ENCODE measurements around the gene ARHGEF16.

ARHGEF16 gene

GRCh38 chr1:3423245-3423829 lies 31.1 kb upstream of the ARHGEF16 start:
- DNase-seq = no peak

- DNase-seq = no peak
These were observed 30.4 kb upstream of the ARHGEF16 start for GRCh38 chr1:3423896-3424611.

DNA sequence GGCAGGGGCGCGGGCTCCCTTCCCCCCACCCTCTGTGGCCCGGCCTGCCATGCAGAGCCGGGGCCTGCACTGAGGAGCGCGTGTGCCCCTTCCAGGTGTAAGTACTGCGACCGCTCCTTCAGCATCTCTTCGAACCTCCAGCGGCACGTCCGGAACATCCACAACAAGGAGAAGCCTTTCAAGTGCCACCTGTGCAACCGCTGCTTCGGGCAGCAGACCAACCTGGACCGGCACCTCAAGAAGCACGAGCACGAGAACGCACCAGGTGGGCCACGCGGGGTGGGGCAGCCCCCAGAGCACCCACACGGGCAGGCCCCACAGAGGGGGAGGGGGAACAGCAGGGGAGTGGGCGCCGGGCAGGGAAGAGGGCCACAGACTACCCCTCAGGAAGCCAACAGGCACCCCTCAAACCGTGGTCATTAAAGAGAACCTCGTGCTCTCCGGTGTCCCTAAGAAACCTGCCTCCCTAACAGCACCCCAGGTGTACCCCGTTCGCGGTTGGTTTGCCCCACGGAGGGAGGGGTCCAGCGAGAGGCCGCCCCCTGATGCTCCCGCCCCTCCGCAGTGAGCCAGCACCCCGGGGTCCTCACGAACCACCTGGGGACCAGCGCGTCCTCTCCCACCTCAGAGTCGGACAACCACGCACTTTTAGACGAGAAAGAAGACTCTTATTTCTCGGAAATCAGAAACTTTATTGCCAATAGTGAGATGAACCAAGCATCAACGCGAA lies 28.8 kb upstream of the ARHGEF16 start:
- no peak for DNase-seq

DNA sequence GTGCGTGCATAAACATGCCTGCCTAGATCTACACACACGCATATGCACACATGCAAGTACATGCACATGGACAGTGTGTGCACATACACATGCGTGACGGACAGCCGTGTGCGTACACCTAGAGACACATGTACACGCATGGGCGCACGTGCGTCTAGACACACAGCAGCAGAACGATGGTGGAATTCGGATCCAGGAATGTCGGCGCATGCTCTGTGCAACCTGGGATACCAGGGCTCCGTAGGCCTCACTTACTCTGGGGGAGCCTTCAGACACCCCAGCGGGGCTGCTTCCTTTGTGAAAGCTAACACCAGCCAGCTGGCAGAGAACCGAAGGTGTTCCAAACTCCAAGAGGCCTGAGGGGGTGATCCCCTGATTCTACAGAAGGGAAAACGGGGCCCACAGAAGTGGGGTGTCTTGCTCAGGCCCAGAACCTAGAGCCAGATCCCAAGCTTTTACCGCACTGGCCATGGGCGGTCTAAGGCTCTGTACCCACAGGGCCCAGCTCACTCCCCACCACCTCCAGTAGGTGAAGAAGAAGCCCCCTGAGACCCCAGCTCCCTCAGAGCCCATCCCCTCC lies 27.4 kb upstream of the ARHGEF16 start:
- no peak for DNase-seq

GRCh38 chr1:3427711-3428704 lies 26.5 kb upstream of the ARHGEF16 start:
- no peak for DNase-seq

DNA sequence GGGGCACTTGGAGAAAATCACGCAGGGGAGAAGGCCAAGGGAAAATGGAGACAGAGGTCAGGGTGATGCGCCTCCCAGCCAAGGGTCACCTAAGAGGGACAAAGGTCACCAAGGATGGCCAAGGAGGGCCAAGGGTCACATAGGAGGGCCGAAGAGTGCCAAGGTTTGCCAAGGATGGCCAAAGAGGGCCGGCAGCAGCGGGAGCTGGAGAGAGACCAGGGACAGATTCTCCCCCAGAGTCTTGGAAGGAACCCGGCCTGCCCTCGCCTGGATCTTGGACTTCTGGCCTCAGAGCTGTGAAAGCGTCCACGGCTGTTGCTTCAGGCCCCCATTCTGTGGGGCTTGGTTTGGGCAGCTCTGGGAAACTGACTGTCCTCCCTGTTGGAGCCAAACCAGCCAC lies 25.6 kb upstream of the ARHGEF16 start:
- DNase-seq = no peak

DNA sequence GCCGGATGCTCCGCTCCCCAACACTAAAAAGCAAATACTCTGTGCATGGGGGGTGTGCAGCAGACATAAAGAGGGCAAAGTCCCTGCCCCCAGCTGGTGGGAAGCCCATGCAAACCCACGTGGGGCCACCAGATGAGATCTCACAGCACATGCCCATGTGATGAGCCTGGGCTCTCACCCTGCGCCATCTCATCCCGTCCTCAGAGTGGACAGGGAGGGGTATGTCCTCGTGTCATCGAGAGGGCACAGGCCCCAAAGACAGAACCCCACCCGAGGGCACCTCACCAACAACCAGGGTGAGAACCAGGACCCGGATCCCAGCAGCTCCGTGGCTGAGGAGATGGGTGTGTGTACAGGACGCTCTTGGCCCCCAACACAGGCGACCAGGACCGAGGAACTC lies 25.1 kb upstream of the ARHGEF16 start:
- DNase-seq = no peak

DNA sequence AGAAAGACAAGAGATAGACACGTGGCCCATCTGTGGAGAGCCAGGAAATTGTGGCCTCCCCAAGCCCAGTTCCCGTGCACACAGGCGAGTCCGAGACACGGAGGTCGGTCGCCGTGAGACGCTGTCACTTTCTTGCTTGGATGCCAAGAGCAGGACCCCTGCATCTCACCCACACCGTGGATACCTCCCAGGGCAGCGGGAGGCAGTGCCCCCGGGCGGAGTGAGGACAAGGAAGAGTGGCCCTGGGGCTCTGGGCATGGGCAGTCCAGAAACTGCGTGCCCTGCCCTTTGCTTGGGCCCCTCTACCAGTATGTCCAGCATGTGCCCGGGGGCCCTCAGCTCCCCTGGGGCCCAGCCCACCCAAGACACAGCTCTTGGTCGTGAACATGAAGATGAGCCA lies 24.7 kb upstream of the ARHGEF16 start:
- DNase-seq = no peak

- no peak for DNase-seq
These were observed 24.1 kb upstream of the ARHGEF16 start for GRCh38 chr1:3430406-3430805.

GRCh38 chr1:3430820-3431219 lies 23.6 kb upstream of the ARHGEF16 start:
- DNase-seq = no peak

DNA sequence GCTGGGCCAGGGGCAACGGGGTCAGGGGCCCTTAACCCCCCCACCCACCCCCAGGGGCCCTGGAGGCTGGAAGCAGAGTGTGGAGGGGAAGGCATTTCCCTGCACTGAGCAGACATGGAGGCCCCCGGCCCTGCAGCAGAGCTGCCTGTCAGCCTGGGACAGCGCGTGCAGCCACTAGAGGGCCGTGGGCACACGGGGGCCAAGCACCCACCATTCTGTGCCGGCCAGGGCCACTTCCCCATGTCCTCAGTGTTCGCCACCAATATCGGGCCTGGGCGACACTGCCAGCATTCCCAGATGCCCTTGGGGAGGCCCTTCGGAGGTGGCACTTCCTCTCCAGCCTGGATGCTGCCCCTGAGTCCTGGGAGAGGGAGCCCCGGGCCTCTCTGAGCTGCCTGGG lies 23.2 kb upstream of the ARHGEF16 start:
- no peak for DNase-seq

DNA sequence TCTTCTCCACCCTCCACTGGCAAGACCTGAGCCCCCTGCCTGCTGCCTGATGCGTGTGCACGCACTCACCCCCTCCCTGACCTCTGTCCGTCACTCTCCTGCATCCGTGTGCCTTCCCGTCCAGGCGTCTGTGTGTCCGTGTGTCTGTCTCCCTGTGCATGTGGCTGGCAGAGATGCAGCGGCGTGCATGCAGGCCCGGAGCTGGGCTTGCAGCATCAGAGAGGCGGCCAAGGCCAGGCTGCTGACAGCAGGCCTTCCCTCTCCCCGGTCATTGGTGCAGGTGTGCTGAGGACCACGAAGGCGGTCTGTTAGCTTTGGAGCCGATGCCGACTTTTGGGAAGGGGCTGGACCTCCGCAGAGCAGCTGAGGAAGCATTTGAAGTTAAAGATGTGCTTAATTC lies 22.8 kb upstream of the ARHGEF16 start:
- no peak for DNase-seq

DNA sequence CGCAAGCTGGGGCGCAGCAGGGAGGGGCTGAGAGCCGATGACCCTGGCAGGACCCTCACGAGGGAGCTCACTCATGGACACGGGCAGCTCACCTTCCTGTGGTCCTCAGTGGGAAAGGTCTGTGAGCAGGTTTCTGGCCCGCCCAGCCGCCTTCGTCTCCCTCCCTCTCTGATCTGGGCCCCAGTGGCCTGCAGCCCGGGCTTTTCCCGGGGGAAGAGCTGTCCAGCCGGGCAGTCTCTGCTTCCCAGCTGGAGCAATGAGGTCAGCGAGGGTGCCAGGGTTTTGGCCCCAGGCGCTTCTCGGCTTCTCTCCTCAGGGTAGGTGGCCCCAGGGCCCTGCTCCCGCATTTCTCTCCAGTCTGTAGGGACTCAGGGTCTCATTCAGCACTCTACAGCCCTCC lies 22.2 kb upstream of the ARHGEF16 start:
- no peak for DNase-seq

DNA sequence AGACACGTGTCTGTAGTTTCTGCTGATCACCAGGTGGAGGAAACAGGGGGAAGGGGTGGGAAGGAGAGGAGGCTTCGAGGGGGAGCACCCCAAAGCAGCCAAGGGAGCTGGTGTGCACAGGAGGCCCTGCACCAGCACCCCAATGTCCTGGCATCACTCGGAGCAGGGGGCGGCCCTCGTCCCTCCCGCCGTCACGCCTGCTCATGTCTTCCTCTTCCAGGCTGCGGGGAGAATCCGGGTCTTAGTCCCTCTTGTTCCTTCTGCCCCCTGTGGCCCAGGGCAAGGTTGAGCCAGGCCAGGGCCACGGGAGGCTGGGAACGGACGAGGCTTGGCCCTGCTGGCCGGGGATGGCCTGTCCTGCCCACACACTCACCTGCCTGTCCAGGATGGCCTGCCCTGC lies 21.4 kb upstream of the ARHGEF16 start:
- DNase-seq = no peak

DNA sequence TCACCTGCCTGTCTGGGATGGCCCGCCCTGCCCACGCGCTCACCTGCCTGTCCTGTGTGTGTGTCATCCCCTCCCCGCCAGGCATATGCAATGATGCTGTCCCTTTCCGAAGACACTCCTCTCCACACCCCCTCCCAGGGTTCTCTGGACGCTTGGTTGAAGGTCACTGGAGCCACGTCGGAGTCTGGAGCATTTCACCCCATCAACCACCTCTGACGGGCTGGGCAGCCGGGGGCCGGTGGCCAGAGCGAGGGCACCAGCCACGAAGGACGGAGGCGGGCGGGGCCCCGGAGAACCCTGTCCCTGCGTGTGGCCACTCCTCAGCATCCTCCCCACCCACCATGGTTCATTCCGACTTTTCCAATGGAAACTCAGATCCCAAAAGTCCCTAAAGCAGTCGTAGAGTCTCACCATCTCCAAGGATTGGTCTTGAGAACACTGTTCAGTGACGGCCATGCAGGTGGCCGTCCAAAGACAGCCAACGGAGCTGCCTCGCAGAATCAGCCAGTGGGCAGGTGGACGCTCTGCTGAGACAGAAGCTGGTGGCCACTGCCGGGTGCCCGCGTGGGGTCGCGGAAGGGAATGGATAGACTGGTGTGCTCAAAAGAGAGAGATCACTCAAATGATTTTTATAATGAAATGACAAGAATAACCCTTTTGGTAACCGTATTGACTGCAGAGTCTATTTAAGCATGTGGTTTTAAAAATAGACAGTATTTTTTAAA lies 20.7 kb upstream of the ARHGEF16 start:
- DNase-seq = no peak

- no peak for DNase-seq
These were observed 19.9 kb upstream of the ARHGEF16 start for GRCh38 chr1:3434406-3435110.

DNA sequence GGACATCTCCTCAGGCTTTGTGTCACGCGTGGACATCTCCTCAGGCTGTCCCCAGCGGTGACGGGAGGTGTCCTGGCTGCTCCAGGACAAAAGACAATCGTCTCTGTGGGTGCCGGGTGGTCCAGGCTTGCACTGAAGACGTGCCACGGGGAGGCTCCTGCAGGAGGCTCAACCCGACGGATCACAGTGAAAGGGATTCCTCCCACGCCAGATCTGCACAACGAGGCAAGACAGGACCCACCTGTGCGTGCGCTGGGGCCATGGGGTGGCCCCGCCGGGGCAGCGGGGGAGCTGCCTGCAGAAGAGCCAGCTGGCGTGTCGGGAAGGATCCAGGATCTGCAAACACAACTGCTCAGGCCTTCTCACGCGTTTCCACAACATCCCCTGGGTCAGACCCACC lies 18.8 kb upstream of the ARHGEF16 start:
- DNase-seq = no peak

DNA sequence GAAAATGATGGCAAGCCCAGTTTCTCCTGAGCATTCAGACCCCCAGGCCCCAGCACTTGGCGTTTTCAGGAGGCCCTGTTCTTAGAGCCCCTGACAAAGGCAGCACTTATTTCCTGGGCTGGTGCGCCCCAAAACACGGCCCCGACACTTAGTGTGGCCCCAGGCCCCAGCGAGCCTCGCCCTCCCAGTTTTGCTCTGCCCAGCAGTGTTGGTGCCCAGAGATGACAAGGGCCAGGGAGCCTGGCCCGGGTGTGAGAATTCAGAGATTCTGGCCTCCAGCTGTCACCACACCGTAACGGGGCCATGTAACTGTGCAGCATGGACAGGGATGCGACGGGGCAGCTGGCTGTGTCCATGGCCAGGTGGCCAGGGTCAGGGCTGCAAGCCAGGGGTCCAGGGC lies 18.0 kb upstream of the ARHGEF16 start:
- no peak for DNase-seq

DNA sequence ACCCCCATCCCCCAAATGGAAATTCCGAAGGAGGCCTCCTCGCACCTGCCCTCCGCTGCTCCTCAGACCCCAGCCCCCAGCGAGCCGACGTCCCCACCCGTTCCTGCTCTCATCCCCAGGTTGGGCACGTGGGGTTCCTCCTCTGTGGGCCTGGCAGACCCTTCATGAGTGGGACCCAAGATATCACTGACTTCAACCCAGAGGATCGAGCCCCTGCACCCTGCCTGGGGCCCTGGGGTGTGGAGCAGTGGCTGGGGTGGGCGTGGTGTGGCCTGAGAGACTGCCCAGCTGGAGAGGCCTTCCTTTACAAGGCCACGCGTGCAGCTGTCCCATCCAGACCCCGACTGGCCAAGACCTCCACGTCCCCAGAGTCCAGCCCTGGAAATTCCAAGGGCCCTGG lies 17.6 kb upstream of the ARHGEF16 start:
- no peak for DNase-seq

DNA sequence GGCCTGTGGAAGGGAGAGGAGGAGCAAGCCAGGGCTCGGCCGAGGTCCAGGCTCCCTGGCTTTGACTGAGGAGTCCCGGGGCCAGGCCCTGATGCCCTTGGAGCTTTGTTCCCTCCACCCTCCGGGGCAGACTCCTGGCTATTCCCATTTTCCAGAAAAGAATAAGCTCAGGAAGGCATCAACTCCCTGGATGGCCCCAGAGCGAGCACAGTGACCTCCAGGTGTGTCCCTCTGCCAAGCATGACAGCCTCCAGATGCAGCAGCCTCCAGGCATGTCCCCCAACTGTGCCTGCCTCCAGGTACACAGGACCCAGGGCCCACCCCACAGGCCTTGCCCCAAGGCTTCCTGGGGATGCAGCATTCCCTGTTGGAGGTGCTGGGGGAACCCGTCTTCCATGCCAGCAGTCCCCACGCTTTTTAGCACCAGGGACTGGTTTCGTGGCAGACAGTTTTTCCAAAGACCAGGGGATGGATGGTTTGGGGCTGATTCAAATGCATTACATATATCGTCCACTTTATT lies 15.7 kb upstream of the ARHGEF16 start:
- no peak for DNase-seq

All from EL (cell line).